GM19025 (cell line): ENCODE results near the gene CAMTA1.

Experiments
- ATAC-seq: cut with Tn5 transposase; IDR thresholded peaks from one replicate; pipeline ENCODE4 v1.9.1; 2021; ENCODE audit warnings: mild to moderate bottlenecking, low read depth, moderate library complexity; ENCODE audit not compliant: unreplicated experiment

CAMTA1 gene

DNA sequence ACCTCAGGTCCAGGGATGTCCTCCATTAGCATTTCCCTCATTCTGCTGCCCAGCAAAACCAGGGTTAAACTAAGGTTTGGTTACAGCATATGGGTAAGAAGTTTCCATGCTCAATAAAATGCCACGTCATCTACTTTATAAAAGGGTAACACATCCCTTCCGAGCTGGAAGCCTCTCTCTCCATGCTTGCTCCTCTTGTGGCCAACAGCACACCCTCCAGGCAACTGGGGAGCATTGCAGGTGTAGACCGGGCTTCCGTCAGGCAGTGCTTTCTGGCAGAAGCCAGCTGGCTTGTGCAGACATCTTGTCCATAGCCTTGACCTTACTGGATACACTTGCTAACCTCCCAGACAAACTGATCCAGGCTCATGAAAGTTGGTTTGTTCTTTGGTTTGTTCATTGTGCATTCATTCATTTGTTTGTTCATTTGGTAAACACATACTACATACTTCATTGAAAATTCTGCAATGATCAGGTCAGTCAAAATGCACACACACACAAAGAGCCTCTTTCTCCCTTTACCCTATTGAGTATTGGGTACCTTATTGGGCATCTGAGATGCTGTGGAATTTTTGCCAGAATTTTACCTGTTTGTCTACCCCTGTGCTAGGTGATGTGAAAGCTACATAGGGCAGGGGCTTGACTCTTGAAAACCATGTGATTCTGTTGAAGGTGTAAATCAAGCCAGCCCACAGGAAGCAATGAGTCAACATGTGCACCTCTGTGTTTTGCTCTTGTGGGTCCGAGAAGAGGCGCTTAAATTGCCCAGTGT lies 422.8 kb downstream of the CAMTA1 start:
- ATAC-seq: no peak

- ATAC-seq: no peak
These were observed 423.5 kb downstream of the CAMTA1 start for GRCh38 chr1:7208647-7209180.

DNA sequence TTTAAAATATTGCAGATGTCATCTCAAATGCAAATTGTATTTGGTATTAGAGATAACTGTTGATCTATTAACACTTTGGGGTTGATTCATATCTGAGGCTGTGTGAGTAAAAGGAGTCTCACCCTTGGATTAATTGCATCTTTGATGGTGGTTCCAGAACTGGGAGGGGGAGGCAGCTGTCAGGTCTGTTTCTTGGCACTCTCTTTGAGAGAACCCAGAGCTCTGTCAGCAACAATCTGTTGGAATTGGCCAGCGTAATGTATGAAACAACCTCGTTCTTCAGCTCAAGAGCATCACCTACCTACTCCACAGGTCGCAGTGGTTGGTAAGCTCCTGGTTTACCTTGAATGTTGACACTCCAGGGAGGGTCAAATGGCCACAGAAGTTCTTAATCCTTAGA lies 424.1 kb downstream of the CAMTA1 start:
- no peak for ATAC-seq

GRCh38 chr1:7218210-7218832 lies 433.1 kb downstream of the CAMTA1 start:
- ATAC-seq: no peak

GRCh38 chr1:7219031-7219430 lies 433.8 kb downstream of the CAMTA1 start:
- no peak for ATAC-seq

- ATAC-seq: no peak
These were observed 434.8 kb downstream of the CAMTA1 start for GRCh38 chr1:7220007-7220406.

DNA sequence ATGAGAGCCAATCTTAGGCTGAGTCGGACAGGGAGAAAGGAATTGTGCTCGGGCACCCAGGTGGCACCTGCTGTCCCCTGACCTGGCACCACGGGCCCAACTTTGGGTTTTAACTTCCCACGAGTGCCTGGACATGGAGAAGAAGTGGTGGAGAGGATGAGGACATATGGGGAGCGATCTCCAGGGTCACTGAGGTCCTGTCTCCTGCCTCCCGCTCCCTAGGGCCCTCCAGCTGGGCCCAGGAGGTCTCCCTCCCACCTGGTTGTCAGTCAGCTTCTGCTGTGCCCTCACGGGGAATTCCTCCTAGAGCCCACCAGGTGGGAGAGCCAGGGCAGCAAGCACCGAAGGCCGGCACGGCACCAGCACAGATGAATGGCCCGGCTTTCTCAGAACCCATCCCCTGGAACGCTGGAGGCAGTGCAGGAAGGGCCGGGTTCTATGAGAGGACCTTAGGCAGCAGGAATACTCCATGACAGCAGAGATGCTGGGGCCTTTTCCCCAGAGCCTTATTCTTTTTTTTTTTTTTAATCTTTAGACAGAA lies 435.5 kb downstream of the CAMTA1 start:
- ATAC-seq: no peak

DNA sequence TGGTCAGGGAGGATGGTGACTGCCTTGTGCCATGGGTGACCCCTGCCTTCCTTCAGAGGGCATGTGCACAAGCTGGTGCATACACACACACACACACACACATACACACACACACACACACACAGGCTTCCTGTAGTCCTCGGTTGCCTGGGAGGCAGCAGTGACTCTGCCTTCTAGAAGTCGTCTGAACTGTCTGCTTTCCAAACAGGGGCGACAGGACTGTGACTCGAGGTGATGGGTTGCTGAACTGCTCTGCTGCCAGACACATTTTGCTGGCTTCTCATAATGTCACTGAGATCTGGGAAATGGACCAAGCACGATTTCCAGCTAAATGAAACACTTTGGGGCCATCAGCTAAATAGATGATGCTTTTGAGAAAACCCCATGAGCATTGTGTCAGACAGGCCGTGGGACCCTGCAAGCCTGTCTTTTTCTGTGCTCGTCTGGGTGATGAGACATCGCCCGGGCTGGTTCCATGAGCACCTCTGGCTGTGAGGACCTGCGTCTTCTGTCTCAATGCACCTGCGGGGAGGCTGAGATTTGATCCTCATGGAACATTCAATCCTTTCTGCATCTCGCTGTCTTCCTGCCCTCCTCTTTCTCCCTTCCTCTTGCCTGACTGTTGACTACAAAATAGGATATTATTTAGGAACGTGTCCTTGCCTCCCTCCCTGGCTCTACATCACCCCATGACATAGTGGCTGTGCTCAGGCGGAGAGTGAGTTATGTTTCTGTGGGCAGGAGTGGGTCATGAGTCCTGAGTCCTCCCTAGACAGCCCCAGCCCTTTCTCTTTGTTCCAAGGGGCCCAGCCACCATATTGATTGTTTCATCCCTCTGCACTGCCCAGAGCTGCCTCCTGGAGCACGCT lies 436.8 kb downstream of the CAMTA1 start:
- ATAC-seq: no peak

DNA sequence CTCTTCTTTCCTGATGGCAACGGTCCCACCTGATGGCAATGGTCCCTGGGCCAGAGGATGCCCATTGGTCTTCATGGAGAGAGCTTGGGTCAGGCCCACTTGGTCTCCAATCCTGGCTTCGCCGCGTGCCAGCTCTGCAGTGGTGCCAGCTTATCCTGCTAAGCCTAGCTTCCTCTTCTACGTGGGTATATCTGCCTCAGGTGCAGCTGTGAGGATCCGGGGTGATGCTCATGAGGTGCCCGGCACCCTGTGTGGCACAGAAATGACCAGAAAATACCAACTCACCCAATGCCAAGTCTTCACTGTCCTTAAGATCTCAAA lies 437.4 kb downstream of the CAMTA1 start:
- ATAC-seq: no peak

- ATAC-seq: no peak
These were observed 438.3 kb downstream of the CAMTA1 start for GRCh38 chr1:7223334-7224080.

GRCh38 chr1:7224081-7224534 lies 438.9 kb downstream of the CAMTA1 start:
- no peak for ATAC-seq

GRCh38 chr1:7224644-7225043 lies 439.4 kb downstream of the CAMTA1 start:
- no peak for ATAC-seq

- ATAC-seq: no peak
These were observed 440.7 kb downstream of the CAMTA1 start for GRCh38 chr1:7225711-7226505.

- ATAC-seq: no peak
These were observed 442.4 kb downstream of the CAMTA1 start for GRCh38 chr1:7227654-7228053.

- ATAC-seq: no peak
These were observed 443.2 kb downstream of the CAMTA1 start for GRCh38 chr1:7228252-7228961.

GRCh38 chr1:7229186-7229585 lies 443.9 kb downstream of the CAMTA1 start:
- ATAC-seq: no peak

GRCh38 chr1:7229696-7230631 lies 444.7 kb downstream of the CAMTA1 start:
- ATAC-seq: no peak
